ENCODE results near the gene EIF2AK3. TPM values are rescaled to one million over a fixed set of nuclear protein-coding genes. Genes with fewer than 3 reads are reported as not detected.
A peak's percentile ranks its signal among the peaks of the same experiment; 100 is the strongest.

Gene EIF2AK3
- total and polyA plus RNA-seq, 2 of the 13 experiments (the other 11 are each of a cell fraction or from before 2014, with no cell fraction given): 10.3 to 30.6 TPM

- Histone ChIP-seq H3K36me3 (replicated peaks in 1 of 2; ENCODE audit: control insufficient read depth in 1 of 2, insufficient read depth in 2 of 2, low read length in 2 of 2) (peaks cover 19 to 70% of the 10 kb centered on the region in 2 experiments), H3K79me2 (ENCODE audit: insufficient read depth, low read length) (no peaks in the 10 kb centered on the region), H3K4me3 (replicated peaks in 1 of 3; ENCODE audit: insufficient read depth in 1 of 3, low read depth in 2 of 3, low read length in 3 of 3) (no peak overlapping the region), H3K4me1 (ENCODE audit: insufficient read depth, low read length) (no peaks in the 10 kb centered on the region), H3K9me3 (ENCODE audit: low read length) (no peaks in the 10 kb centered on the region), H3K4me2 (ENCODE audit: low read depth, low read length) (no peak overlapping the region), H3K27ac (ENCODE audit: extremely low read length, insufficient read depth, low read length) (no peak overlapping the region), H4K20me1 (ENCODE audit: insufficient read depth, low read length) (no peaks in the 10 kb centered on the region), H3K27me3 (ENCODE audit: control insufficient read depth in 1 of 2, insufficient read depth in 2 of 2, low read length in 2 of 2) (no peaks in the 10 kb centered on the region), H3K9ac (ENCODE audit: insufficient read depth, low read depth, low read length) (no peak overlapping the region), H2AFZ (ENCODE audit: low read length) (no peak overlapping the region)
- 82% methylated on average over 1 of the region's 1 CpG for WGBS (ENCODE audit: low lambda C conversion rate)
- ChIA-PET CTCF (ENCODE audit: low intra/inter-chr PET ratio, low total read pairs) (no interaction called here), POLR2A (no interaction called here)
- TF ChIP-seq FLYWCH1 (CRISPR knock-in tag; IDR thresholded peaks at IDR 0.05) (no peak), RBM22 (optimal IDR thresholded peaks at IDR 0.05; ENCODE audit: low read length) (peak; percentile 27)
- intact Hi-C loops (cut with micrococcal nuclease; ENCODE audit: unreplicated experiment): no loop called here
- BruUV-seq (replicated peaks): no TSS peak
- in situ Hi-C loops (cut with HindIII; ENCODE audit: extremely low pct_ligation_motif_present, low pct_unique_long_range_greater_than_20kb): no loop called here
- DNase-seq (ENCODE audit: low spot score) (no peak), ATAC-seq (no peak), FAIRE-seq (no peak)
Measured at GRCh38 chr2:88582030-88582429, 45.2 kb downstream of the EIF2AK3 start.

- peak; percentile 31; the same call in 1 of the 3 replicates for ATAC-seq
- POLR2A ChIA-PET: no interaction called here
- H3K36me3 ChIP-seq (replicated peaks in 1 of 2; ENCODE audit: control insufficient read depth in 1 of 2, insufficient read depth in 2 of 2, low read length in 2 of 2): peaks cover 16 to 71% of the 10 kb centered on the region in 2 experiments
Measured at GRCh38 chr2:88580088-88580487, 47.2 kb downstream of the EIF2AK3 start.

More at GRCh38 chr2:88580088-88580487, 47.2 kb downstream of the EIF2AK3 start:
- 100% methylated on average over 1 of the region's 1 CpG for WGBS (ENCODE audit: low lambda C conversion rate)
- in situ Hi-C loops (cut with HindIII; ENCODE audit: extremely low pct_ligation_motif_present, low pct_unique_long_range_greater_than_20kb): no loop called here
- Histone ChIP-seq H3K4me3 (replicated peaks in 1 of 3; ENCODE audit: insufficient read depth in 1 of 3, low read depth in 2 of 3, low read length in 3 of 3) (no peak overlapping the region), H3K79me2 (ENCODE audit: insufficient read depth, low read length) (no peaks in the 10 kb centered on the region), H3K27ac (ENCODE audit: extremely low read length, insufficient read depth, low read length) (no peak overlapping the region), H3K4me1 (ENCODE audit: insufficient read depth, low read length) (no peaks in the 10 kb centered on the region), H4K20me1 (ENCODE audit: insufficient read depth, low read length) (no peaks in the 10 kb centered on the region), H2AFZ (ENCODE audit: low read length) (no peak overlapping the region), H3K9ac (ENCODE audit: insufficient read depth, low read depth, low read length) (no peak overlapping the region), H3K9me3 (ENCODE audit: low read length) (no peaks in the 10 kb centered on the region), H3K27me3 (ENCODE audit: control insufficient read depth in 1 of 2, insufficient read depth in 2 of 2, low read length in 2 of 2) (no peaks in the 10 kb centered on the region), H3K4me2 (ENCODE audit: low read depth, low read length) (no peak overlapping the region)
- no TSS peak for BruUV-seq (replicated peaks)
- no peak for DNase-seq (ENCODE audit: low spot score)
- CTCF ChIA-PET (ENCODE audit: low intra/inter-chr PET ratio, low total read pairs): no interaction called here
- TF ChIP-seq ZSCAN20 (CRISPR knock-in tag; IDR thresholded peaks at IDR 0.05; ENCODE audit: borderline replicate concordance) (no peak), PBX2 (CRISPR knock-in tag; IDR thresholded peaks at IDR 0.05) (no peak), GATA4 (IDR thresholded peaks at IDR 0.05; ENCODE audit: borderline replicate concordance, low read depth) (no peak), ZNF567 (CRISPR knock-in tag; IDR thresholded peaks at IDR 0.05; ENCODE audit: borderline replicate concordance) (no peak), ZNF10 (CRISPR knock-in tag; IDR thresholded peaks at IDR 0.05; ENCODE audit: borderline replicate concordance, low read depth) (no peak), RBM22 (optimal IDR thresholded peaks at IDR 0.05; ENCODE audit: low read length) (peak; percentile 62)
- intact Hi-C loops (cut with micrococcal nuclease; ENCODE audit: unreplicated experiment): no loop called here
- no peak for FAIRE-seq
